Spleen (tissue), 7 donors: Measurements from ENCODE around the gene KAT6B.

ENCODE experiments used
- POLR2A ChIP-seq, 3 donors: fragments of 450-650 bp; IDR thresholded peaks; one replicate each; pipeline ENCODE4 v1.5.1; 2017; ENCODE audit warnings: antibody characterized with exemption in 3 of 3, mild to moderate bottlenecking in 1 of 3
- POLR2AphosphoS5 ChIP-seq, 3 donors: sonication (generic); formaldehyde crosslinking; IDR thresholded peaks; one replicate each; pipeline ENCODE4 v1.5.1; 2017; ENCODE audit warnings: antibody characterized with exemption in 3 of 3
- TF ChIP-seq, protein P1 (sequence below), 11 experiments: fragments of 200-600 bp in 7 of 11; fragments of 450-650 bp in 4 of 11; sonication (generic) in 4 of 11; IDR thresholded peaks in 8 of 11; conservative IDR thresholded peaks in 3 of 11; 1 replicate in 7 of 11; 2 replicates in 4 of 11; pipeline versions ENCODE4 v1.4.0 to v1.8.0; 2016 to 2021; ENCODE audit warnings: antibody characterized with exemption in 11 of 11, inconsistent platforms in 4 of 11, mild to moderate bottlenecking in 1 of 11
- donor health status: DM: no; HTN: no; CAD: no; lungs with moderate emphysema.
- donor health status: DM: no; HTN: no; CAD: no.
- donor health status: DM: no; HTN: no; CAD: no.

- TF ChIP-seq, protein P1, sequence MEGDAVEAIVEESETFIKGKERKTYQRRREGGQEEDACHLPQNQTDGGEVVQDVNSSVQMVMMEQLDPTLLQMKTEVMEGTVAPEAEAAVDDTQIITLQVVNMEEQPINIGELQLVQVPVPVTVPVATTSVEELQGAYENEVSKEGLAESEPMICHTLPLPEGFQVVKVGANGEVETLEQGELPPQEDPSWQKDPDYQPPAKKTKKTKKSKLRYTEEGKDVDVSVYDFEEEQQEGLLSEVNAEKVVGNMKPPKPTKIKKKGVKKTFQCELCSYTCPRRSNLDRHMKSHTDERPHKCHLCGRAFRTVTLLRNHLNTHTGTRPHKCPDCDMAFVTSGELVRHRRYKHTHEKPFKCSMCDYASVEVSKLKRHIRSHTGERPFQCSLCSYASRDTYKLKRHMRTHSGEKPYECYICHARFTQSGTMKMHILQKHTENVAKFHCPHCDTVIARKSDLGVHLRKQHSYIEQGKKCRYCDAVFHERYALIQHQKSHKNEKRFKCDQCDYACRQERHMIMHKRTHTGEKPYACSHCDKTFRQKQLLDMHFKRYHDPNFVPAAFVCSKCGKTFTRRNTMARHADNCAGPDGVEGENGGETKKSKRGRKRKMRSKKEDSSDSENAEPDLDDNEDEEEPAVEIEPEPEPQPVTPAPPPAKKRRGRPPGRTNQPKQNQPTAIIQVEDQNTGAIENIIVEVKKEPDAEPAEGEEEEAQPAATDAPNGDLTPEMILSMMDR (IDR thresholded peaks at IDR 0.05 in 8 of 11, conservative IDR thresholded peaks at IDR 0.05 in 3 of 11): no peak
- no peak for TF ChIP-seq POLR2A (IDR thresholded peaks at IDR 0.05)
- TF ChIP-seq POLR2AphosphoS5 (IDR thresholded peaks at IDR 0.05): no peak
These were observed 248.5 kb downstream of the KAT6B start for GRCh38 chr10:75074711-75075445.
